ENCODE data around the gene FLRT1.

The FLRT1 gene

DNA sequence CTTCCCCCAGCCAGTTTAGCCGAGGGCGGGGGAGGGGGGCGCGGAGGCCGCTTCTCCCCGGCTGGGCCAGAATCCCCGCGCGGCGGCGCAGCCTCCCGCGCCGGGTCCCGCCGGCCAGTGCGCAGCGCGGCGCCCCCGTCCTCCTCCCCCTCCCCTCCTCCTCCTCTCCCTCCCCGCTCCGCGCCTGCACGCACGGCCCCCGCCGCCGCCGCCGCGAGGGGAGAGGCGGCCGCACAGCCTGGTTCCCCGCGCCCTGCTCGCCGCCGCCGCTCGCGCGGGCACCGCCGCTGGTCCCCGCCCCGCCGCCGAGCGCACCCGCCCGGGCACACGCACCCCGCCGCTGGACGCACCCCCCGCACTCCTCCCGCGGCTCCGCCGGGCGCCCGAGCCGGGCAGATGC, at the start of gene FLRT1:
Gene FLRT1 (plus strand): TSS at position 356 of the 400 bp plus-strand sequence. CDS start 80,337 bp downstream, outside the sequence.
- DNase-seq (ENCODE audit: low spot score): no peak

DNA sequence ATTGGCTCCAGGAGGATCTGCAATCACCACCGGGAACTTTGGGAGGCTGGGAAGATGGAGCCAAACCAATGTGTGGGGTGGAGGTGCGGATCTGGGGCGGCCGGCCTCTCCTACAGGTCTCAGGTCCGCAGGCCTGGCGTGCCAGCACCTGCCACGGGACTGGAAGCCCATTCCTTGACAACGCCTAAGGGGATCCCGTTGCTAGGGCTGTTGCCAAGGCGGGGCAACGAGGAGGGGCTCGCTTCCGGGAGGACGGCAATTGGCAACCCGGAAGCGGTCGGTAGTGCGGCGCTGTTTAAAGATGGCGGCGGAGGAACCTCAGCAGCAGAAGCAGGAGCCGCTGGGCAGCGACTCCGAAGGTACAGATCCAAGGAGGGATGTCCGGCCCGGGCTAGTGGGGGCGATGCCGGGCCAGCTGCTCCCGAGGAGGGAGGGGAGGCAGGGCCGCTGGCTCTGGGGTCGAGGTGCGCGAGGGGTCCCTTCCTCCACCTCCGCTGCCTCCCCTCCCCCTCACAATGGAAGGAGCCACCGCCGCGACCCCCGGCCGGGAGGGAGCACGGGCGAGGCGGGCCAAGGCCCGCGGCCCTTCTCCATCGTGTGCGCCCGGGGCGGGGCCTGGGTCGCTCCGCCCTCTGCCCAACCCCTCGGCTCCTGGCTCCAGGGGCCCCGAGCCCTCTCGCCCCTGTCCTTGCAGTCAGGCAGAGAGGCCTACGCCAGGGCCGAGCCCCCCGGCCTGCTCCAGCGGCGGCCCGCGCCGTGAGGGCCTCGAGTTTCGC, 49.4 kb upstream of the FLRT1 start, which contains the start of gene OTUB1:
Gene OTUB1 (plus strand): TSS at position 283 of the 776 bp plus-strand sequence. CDS start 19 bp downstream, at position 302.
- peak; percentile 97 for DNase-seq (ENCODE audit: low spot score)

- DNase-seq (ENCODE audit: low spot score): no peak
Measured at GRCh38 chr11:63986932-63987513, 48.7 kb upstream of the FLRT1 start.

DNA sequence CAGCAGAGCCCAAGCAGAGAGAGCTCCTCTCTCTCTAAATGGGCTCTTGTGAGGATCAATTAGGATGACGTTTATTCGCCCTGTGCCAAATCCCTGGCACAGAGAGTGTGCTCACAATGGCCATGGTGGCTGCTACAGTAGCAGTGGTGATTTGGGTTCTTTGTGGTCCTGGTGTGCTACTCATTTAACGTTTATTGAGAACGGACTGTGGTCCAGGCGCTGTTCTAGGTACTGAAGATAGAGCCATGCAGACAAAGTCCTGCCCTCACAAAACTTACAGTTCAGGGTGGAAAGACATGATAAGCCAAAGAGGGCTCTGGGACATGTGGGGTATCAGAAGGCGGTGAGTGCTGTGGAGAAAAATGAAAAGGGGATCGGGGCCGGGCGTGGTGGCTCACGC, 44.2 kb upstream of the FLRT1 start:
- no peak for DNase-seq (ENCODE audit: low spot score)

DNA sequence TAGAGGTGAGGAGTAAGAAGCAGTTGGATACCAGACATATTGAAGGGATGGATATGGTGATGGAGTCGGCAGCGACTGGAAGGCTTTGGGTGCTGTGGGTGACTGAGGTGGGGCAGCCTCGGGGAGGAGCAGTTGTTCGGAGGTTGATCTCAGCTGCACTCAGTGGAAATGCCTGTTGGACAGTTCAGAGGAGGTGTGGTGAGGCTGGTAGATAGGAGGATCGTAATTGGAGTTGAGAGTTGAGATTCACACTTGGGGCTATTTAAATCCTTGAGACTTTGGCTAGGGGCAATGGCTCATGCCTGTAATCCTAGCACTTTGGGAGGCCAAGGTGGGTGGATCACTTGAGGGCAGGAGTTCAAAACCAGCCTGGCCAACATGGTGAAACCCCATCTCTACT, 42.6 kb upstream of the FLRT1 start:
- no peak for DNase-seq (ENCODE audit: low spot score)

- DNase-seq (ENCODE audit: low spot score): no peak
Measured at GRCh38 chr11:63993993-63994392, 41.7 kb upstream of the FLRT1 start.

GRCh38 chr11:63996512-63996911, 39.2 kb upstream of the FLRT1 start:
- DNase-seq (ENCODE audit: low spot score): no peak

DNA sequence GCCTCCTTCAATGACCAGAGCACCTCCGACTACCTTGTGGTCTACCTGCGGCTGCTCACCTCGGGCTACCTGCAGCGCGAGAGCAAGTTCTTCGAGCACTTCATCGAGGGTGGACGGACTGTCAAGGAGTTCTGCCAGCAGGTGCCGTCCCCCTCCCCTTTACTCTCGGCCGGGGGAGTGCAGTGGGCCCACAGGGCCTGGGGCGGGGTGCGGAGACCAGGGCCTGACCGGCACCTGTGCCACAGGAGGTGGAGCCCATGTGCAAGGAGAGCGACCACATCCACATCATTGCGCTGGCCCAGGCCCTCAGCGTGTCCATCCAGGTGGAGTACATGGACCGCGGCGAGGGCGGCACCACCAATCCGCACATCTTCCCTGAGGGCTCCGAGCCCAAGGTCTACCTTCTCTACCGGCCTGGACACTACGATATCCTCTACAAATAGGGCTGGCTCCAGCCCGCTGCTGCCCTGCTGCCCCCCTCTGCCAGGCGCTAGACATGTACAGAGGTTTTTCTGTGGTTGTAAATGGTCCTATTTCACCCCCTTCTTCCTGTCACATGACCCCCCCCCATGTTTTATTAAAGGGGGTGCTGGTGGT, 38.5 kb upstream of the FLRT1 start:
- no peak for DNase-seq (ENCODE audit: low spot score)

GRCh38 chr11:63997801-63998337, 37.9 kb upstream of the FLRT1 start:
- no peak for DNase-seq (ENCODE audit: low spot score)

DNA sequence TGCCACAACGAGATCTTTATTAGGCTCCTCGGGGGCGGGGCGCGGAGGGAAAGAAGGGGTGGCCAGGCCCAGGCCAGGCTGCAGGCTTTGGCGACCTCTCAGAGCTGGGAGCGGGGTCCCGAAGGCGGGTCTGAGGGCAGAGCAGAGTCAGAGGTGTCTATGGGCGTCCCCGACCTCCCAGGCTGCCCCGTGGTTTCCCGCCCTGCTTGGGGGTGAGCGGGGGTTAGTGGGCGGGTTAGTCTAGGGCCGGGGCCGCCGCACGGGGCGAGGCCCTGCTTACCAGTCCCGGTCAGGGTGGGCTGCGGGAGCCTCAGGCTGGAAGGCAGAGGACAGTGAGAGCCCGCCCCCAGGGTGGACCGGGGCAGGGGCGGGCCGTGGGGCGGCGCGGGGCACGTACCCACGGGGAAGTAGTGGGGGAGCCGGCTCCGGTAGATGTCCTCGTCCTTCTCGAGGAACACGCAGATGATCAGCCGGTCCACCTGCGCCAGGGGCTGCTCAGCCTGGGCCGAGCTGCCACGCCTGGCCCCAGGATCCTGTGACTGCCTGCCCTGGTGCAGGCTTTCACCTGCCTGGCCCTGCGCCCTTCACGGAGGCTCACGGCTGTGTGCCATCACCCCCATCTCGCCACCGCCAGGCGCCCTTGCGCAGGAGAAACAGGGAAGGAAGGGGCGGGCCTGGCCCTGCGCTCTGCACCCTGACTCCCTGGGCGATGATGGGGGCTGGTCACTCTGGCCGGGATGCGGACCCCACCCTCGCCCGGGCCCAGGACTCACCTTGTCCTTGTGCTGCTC, 37.0 kb upstream of the FLRT1 start:
- no peak for DNase-seq (ENCODE audit: low spot score)

GRCh38 chr11:63999349-64000025, 36.2 kb upstream of the FLRT1 start:
- no peak for DNase-seq (ENCODE audit: low spot score)

GRCh38 chr11:64000026-64000739, 35.5 kb upstream of the FLRT1 start:
- DNase-seq (ENCODE audit: low spot score): peak; percentile 90

GRCh38 chr11:64000740-64001483, 34.8 kb upstream of the FLRT1 start:
- DNase-seq (ENCODE audit: low spot score): no peak

- DNase-seq (ENCODE audit: low spot score): no peak
Measured at GRCh38 chr11:64001484-64002420, 34.0 kb upstream of the FLRT1 start.

- no peak for DNase-seq (ENCODE audit: low spot score)
Measured at GRCh38 chr11:64003807-64004589, 31.7 kb upstream of the FLRT1 start.

DNA sequence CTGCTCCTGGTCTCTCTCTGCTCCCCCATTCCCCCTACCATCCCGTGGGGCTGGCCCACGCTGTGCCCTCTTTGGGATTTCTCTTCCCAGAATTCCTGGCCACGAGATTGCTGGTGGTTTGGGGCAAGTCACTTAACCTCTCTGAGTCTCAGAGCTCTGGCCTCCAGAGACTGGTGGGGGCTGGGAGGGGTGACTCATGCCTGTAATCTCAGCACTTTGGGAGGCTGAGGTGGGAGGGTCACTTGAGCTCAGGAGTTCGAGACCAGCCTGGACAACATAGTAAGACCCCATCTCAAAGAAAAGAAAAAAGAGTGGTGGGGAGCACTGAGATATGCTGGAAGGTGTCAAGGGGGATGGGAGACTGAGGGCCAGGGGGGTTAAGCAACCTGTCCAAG, 31.1 kb upstream of the FLRT1 start:
- DNase-seq (ENCODE audit: low spot score): no peak

DNA sequence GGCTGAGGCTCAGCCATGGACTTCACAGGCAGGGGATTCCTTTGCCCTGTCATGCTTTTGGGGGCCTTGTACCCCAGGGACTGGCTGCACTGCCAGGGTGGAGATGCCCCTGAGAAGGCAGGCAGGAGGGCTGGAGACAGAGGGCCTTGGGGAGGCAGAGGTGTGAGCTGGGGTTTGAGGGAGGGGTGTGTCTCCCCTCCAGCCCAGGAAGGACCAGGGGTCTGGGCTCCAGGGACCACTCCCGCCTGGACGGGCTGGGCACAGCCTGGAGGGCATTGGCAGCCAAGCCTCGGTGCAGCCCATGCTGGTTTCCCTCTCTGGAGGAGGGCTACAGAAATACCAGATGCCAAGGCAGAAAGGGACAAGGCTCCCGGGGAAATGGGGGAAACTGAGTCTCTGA, 30.0 kb upstream of the FLRT1 start:
- no peak for DNase-seq (ENCODE audit: low spot score)

- DNase-seq (ENCODE audit: low spot score): no peak
Measured at GRCh38 chr11:64006398-64006797, 29.3 kb upstream of the FLRT1 start.
